Right ventricle myocardium inferior (tissue), 1 donor: ENCODE data around the gene CFAP99. TPM values are rescaled to one million over a fixed set of nuclear protein-coding genes. Genes with fewer than 3 reads are reported as not detected.
"Not testable (repeated sequence)": the region's sequence is repeated elsewhere in the genome, so short reads cannot be mapped to it uniquely, and the experiment has no call there.

Experiments used
- ATAC-seq: fragments of 200-7000 bp; cut with Tn5 transposase; one replicate; pipeline ENCODE4 v1.9.1; 2020; ENCODE audit warnings: mild to moderate bottlenecking, moderate library complexity
- DNase-seq: peaks from one replicate; pipeline ENCODE4 v3.0.0; 2021; ENCODE audit errors: missing footprints
- intact Hi-C: fragments of 100-400 bp; cut with DNase I; formaldehyde crosslinking; loops from one replicate; pipeline ENCODE4 v1.11.0; 2022
- total RNA-seq: library from RNA; stranded (reverse); fragmentation: NEBNext Ultra II Directional; extraction: Animal tissue kit (Norgen Biotek cat#: 25700); gene quantifications from one replicate; pipeline ENCODE4 v1.2.1, GENCODE V29; 2021
- donor health status: DM: no; HTN: yes; CAD: no; lungs with severe emphysema.

CFAP99 gene
- total RNA-seq, 1 donor from 2014 or later, result not detected

- intact Hi-C loops, result loop anchor here (5.0 kb wide), 1 partner anchor 114 kb away; the partner anchor contains the start of gene FAM193A
- DNase-seq (no peak), ATAC-seq (no peak)
Measured at GRCh38 chr4:2423066-2423465, 4.3 kb downstream of the CFAP99 start.

GRCh38 chr4:2423695-2424094 is 4.9 kb downstream of the CFAP99 start:
- intact Hi-C loops, result loop anchor here (5.0 kb wide), 1 partner anchor 114 kb away; the partner anchor contains the start of gene FAM193A
- no peak for DNase-seq
- ATAC-seq, result no peak

DNA sequence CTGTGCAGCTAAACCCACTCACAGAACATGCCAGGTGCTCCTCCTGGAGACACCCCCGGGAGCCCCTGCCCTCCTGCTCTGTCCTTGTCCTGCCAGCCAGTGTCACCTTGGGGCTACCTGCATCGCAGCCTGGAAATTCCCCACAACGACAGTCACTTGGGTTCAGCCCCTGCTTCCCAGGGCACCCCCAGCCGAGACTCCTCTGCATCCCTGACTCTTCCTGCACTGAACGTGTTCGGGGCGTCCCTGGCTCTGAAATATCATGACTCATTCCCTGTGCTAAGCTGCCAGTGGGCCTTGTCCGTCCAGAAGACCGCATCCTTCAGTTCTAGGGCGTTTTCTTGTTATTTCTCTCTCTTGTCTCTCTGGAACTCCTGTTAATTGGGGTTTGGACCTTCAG is 5.8 kb downstream of the CFAP99 start:
- ATAC-seq (no peak), DNase-seq (no peak)
- intact Hi-C loops, result loop anchor here (5.0 kb wide), 1 partner anchor 113 kb away; the partner anchor contains the start of gene FAM193A

DNA sequence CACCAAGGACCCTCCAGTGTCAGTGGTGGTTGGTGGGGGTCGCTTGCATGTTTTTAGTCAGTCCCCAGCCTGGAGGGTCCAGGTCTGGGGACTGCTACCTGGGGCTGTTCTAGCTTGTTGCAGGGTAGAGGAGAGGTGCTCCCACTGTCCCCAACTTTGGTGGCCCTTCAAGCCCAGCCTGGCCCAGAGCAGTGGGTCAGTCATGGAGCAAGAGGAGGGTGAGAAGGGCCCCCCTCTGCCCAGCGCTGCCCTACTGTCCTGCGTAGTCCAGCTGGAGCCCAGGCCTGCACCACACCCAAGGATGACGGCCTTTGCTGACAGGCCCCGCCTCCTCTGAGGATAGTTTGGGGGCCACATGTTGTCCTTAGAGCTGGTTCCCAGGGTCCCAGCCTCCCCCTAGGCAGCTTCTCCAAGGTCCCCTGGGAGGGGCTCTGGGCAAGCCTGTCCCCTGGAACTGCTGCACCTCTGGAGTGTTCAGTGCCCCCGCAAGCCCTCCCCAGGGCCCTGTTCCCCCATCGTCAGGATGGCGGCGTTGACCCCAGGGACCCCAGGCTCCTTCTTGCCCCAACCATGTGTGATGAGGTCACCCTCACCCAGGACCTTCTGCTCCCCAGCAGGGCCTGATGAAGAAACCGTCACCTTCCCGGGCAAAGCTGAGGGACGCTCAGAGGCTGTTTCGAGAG is 6.8 kb downstream of the CFAP99 start:
- intact Hi-C loops, result no loop called here
- DNase-seq, result no peak
- ATAC-seq, result no peak

DNA sequence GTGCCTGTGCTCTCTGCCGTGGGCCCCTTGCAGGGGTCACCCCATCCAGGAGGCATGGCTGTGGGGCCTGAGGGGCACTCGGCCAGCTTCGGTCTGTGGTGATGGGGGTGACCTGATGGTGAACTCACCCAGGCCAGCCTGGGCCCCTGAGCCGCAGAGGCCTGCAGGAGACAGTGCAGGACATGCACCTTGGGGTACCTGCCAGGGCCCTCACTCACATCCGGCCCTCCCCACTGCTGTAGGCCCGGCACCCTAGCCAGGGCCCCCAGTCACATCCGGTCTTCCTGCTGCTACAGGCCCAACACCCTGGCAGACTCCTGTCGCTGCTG is 7.3 kb downstream of the CFAP99 start:
- ATAC-seq (no peak), DNase-seq (no peak)
- intact Hi-C loops, result no loop called here

DNA sequence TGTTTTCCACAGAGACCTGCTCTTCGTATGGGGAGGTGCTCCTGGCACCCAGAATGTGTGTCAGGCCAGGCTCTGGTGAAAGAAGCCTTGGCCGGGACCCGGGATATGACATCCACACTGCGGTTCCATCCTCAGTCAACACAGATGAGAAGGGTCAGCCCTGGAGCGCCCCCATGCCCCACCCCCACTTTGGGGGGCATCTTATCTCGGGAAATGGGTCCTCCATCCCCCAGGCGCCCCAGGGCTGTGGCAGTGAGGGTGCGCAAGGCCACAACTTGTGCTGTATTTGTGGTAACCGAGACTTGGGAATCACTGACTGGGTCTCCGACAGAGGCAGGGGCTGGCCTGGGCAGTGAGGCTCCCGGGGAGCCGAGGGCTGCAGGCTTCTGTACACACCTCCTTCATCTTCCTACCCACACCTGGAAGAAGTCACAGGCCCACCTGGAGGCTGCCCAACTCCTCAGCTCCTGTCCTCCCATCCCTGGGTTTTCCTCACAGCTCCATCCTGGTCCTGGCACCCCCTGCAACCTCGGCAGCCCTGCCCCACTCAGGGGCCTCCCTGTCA is 8.0 kb downstream of the CFAP99 start:
- intact Hi-C loops, result no loop called here
- no peak for DNase-seq
- ATAC-seq, result no peak

- no peak for ATAC-seq
- intact Hi-C loops, result no loop called here
- no peak for DNase-seq
Measured at GRCh38 chr4:2427383-2428334, 8.9 kb downstream of the CFAP99 start.

- DNase-seq (no peak), ATAC-seq (no peak)
- intact Hi-C loops, result no loop called here
Measured at GRCh38 chr4:2428496-2429213, 9.9 kb downstream of the CFAP99 start.

GRCh38 chr4:2429945-2430757 is 11.4 kb downstream of the CFAP99 start:
- DNase-seq, ATAC-seq, intact Hi-C loops: not testable (repeated sequence)

GRCh38 chr4:2432004-2432403 is 13.2 kb downstream of the CFAP99 start:
- no peak for DNase-seq
- intact Hi-C loops, result no loop called here
- ATAC-seq, result no peak

- DNase-seq (no peak), ATAC-seq (peak; percentile 44)
- intact Hi-C loops, result no loop called here
Measured at GRCh38 chr4:2432991-2433530, 14.3 kb downstream of the CFAP99 start.

DNA sequence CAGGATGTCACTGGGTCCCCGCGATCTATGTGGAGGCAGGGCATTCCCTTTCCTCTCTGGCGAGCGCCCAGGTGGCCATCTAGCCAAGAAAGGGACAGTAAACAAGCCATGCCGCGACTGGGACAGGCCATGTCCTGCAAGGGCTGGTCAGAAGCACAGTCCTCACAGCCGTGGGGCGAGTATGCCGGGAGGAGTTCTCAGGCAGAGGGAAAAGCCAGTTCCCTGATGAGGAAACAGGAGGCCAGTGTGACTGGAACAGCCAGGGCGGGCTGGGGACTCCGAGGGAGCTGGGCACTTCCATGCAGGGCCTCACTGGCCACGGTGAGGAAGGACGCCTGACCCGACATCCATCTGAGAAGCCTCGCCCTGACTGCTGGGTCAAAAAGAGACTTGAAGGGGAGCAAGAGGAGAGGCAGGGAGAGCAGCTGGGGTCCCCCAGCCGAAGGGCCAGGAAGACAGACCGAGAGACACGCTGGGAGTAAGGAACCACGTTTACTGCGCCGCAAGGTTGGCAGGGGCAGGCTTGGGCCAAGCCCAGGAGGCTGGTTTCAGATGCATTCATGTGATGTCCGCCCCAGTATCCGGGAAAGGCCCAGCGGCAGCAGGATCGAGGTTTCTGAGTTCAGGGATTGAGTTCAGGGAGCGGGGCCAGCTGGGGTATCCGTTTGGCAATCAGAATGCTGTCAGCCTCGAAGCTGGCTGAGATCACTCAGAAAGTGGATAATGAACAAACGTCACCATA is 15.0 kb downstream of the CFAP99 start:
- ATAC-seq (no peak), DNase-seq (no peak)
- intact Hi-C loops, result no loop called here

- intact Hi-C loops, result no loop called here
- DNase-seq (no peak), ATAC-seq (no peak)
Measured at GRCh38 chr4:2434420-2434819, 15.7 kb downstream of the CFAP99 start.

- intact Hi-C loops, result no loop called here
- DNase-seq (no peak), ATAC-seq (no peak)
Measured at GRCh38 chr4:2436301-2436700, 17.5 kb downstream of the CFAP99 start.

DNA sequence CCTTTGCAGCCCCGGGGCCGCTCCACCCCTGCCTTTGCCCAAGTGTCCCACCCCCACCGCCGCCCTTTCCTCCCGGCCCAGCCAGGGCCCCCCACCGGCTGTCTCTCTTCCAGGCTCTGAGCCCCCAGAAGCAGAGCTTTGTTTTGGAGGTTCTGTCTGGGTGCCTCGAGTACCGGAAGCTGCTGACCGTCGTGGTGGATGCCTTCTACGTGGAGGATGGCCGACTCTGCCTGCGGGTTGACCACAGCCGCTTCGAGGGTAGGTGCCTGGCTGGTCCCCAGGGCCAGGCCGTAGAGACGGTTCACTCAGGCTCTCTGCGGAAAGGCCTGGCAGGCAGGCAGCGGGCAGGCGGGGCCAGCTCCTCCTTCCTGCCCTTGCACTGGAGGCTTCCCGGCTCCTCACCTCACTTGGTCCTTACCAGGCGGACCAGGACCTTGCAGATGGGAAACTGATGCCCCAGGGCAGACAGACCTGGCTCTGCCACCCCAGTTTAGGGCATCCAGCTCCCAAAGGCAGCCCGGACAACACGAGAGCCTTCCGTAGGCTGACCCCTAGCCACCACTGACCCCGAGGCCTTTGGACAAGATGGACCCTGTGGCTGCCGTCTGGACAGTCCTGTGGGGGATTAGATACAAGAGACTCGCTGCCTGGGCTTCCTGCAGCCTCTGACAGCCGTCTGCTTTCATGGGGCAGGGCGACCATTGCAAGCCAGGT is 18.2 kb downstream of the CFAP99 start:
- DNase-seq (no peak), ATAC-seq (no peak)
- intact Hi-C loops, result no loop called here

GRCh38 chr4:2437475-2438215 is 18.9 kb downstream of the CFAP99 start:
- DNase-seq, result no peak
- no peak for ATAC-seq
- intact Hi-C loops, result no loop called here
